HG03196 (cell line): Measurements from ENCODE around the gene ATP8B1.
"Not testable (repeated sequence)": the region's sequence is repeated elsewhere in the genome, so short reads cannot be mapped to it uniquely, and the experiment has no call there.

ENCODE experiments used
- ATAC-seq: cut with Tn5 transposase; IDR thresholded peaks from one replicate; pipeline ENCODE4 v1.9.1; 2021; ENCODE audit not compliant: unreplicated experiment

The ATP8B1 gene

GRCh38 chr18:57674891-57675290, 128.2 kb downstream of the ATP8B1 start:
- ATAC-seq, result no peak

GRCh38 chr18:57670046-57670445, 133.1 kb downstream of the ATP8B1 start:
- ATAC-seq, result no peak

- ATAC-seq, result no peak
These were observed 135.1 kb downstream of the ATP8B1 start for GRCh38 chr18:57668021-57668420.

- ATAC-seq, result no peak
These were observed 136.2 kb downstream of the ATP8B1 start for GRCh38 chr18:57666818-57667497.

- no peak for ATAC-seq
These were observed 138.4 kb downstream of the ATP8B1 start for GRCh38 chr18:57664568-57665165.

- no peak for ATAC-seq
These were observed 142.2 kb downstream of the ATP8B1 start for GRCh38 chr18:57660961-57661360.

GRCh38 chr18:57659460-57660102, 143.5 kb downstream of the ATP8B1 start:
- ATAC-seq, result no peak

GRCh38 chr18:57657542-57657941, 145.6 kb downstream of the ATP8B1 start:
- no peak for ATAC-seq

- no peak for ATAC-seq
These were observed 147.4 kb downstream of the ATP8B1 start for GRCh38 chr18:57655740-57656139.

- ATAC-seq, result no peak
These were observed 151.2 kb downstream of the ATP8B1 start for GRCh38 chr18:57651914-57652313.

- ATAC-seq, result peak; percentile 94
These were observed 153.3 kb downstream of the ATP8B1 start for GRCh38 chr18:57649556-57650500.

- no peak for ATAC-seq
These were observed 154.7 kb downstream of the ATP8B1 start for GRCh38 chr18:57648414-57648813.

GRCh38 chr18:57644540-57644939, 158.6 kb downstream of the ATP8B1 start:
- ATAC-seq, result no peak

GRCh38 chr18:57643726-57644125, 159.4 kb downstream of the ATP8B1 start:
- ATAC-seq, result not testable (repeated sequence)

- ATAC-seq, result not testable (repeated sequence)
These were observed 160.7 kb downstream of the ATP8B1 start for GRCh38 chr18:57642462-57642861.

GRCh38 chr18:57640749-57641148, 162.4 kb downstream of the ATP8B1 start:
- ATAC-seq, result no peak

GRCh38 chr18:57640236-57640635, 162.9 kb downstream of the ATP8B1 start:
- ATAC-seq, result no peak

GRCh38 chr18:57635003-57635822, 167.9 kb downstream of the ATP8B1 start:
- no peak for ATAC-seq

GRCh38 chr18:57631697-57632096, 171.4 kb downstream of the ATP8B1 start:
- ATAC-seq, result no peak
